ENCODE results near the gene PLEKHA6. TPM values are rescaled to one million over a fixed set of nuclear protein-coding genes. Genes with fewer than 3 reads are reported as not detected.

PLEKHA6 gene
- total RNA-seq, 2 experiments from 2014 or later = 0.86 to 0.87 TPM

DNA sequence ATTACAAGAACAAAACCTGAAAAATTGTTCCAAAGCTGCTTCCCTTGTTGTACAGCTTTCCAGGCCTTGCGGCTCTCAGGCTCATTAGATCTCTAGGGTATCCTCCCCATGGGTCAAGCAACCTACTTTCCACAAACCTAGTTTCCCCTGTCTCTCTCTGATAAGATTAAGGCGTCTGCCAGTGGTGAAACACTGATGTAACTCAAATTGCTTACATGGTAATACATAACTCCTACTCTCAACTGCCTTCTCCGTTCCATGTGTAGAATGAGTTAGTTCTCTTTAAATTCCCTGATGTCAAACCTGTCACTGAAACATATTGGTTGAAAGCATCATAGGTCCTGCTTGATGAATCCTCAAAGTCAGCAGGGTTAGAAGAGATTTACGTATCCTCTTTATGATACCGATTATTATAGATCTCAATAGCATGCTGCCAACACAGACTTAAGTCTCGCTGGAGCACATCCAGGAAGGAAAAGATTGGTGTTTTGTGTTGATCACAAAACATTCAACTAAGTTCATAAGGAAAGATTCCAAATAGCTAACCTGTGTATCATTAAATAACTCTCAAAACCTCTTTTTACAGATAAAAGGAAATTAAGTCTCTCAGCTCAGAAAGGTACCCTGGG lies 41.3 kb upstream of the PLEKHA6 start:
- peaks cover 16% of the 10 kb centered on the region for H3K4me1 Mint-ChIP-seq
- DNase-seq = no peak
- POLR2A ChIA-PET = no interaction called here
- ATAC-seq = no peak
- H3K36me3 Mint-ChIP-seq (ENCODE audit: low read depth) = peaks cover 61% of the 10 kb centered on the region
- H3K9me3 Mint-ChIP-seq (ENCODE audit: low read depth) = no peaks in the 10 kb centered on the region
- H3K27ac Mint-ChIP-seq = peak overlapping the region; percentile 72
- no peaks in the 10 kb centered on the region for H3K27me3 Mint-ChIP-seq
- intact Hi-C loops (cut with DNase I, micrococcal nuclease) = loop anchor here in 1 of 2 experiments (10.0 kb wide), 1 partner anchor 776 kb away; the partner anchor contains the start of gene ATP2B4
- CTCF ChIA-PET = interaction anchor here (0.6 to 5.5 kb wide), 7 partner anchors 20 to 411 kb away, joined by 3 to 43 read pairs (median 3); no protein-coding TSS in a partner anchor
- H3K4me3 Mint-ChIP-seq = no peak overlapping the region

DNA sequence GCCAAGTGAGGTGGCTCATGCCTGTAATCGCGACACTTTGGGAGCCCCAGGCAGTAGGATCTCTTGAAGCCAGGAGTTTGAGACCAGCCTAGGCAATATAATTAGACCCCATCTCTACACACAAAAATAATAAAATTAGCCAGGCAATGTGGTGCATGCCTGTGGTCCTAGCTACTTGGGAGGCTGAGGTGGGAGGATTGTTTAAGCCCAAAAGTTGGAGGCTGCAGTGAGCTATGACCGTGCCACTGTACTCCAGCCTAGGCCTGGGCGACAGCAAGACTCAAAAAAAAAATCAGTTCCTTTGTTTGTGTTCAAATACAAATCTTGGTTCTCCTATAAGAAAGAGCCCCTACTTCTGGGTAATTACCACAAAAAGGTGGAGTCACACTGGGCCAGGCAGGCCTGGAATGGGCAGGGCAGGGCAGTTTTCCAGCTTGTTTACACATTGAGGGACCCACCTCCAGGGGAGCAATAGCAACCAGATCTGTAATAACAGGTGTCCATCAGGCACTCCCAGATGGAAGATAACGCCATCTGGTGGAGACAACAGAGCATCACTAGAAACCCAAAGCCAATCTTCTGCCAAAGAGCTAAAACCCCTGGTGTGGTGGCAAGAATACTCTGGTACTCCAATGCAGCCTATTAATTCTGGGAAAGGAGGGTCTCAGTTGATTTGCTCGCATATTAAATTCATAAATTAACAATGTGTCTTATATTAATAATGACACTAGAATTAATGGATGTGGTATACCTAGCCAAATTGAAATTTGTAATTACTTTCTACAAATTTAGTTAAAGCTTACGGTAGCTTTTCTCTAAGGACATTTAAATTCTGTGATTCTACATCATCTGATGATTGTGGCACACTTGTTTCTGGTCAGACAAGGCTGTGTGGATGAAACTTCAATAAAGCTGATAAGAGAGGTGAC lies 38.7 kb upstream of the PLEKHA6 start:
- Mint-ChIP-seq H3K36me3 (ENCODE audit: low read depth) (peaks cover 52% of the 10 kb centered on the region), H3K27me3 (no peaks in the 10 kb centered on the region), H3K4me3 (no peak overlapping the region), H3K4me1 (peaks cover 2% of the 10 kb centered on the region), H3K9me3 (ENCODE audit: low read depth) (no peaks in the 10 kb centered on the region), H3K27ac (peak overlapping the region; percentile 47)
- CTCF ChIA-PET = interaction anchor here (0.6 to 5.5 kb wide), 69 partner anchors 9 to 911 kb away, joined by 3 to 75 read pairs (median 5); partner anchors contain the start of genes GOLT1A, MDM4, PIK3C2B and PLEKHA6
- peak; percentile 95 for ATAC-seq
- intact Hi-C loops (cut with DNase I, micrococcal nuclease) = loop anchor here (1.0 to 2.0 kb wide), 3 partner anchors 36 to 236 kb away; no protein-coding TSS in a partner anchor
- POLR2A ChIA-PET = interaction anchor here (0.6 to 1.2 kb wide), 6 partner anchors 9 to 411 kb away, joined by 3 to 6 read pairs (median 3); no protein-coding TSS in a partner anchor
- peak; percentile 70 for DNase-seq

DNA sequence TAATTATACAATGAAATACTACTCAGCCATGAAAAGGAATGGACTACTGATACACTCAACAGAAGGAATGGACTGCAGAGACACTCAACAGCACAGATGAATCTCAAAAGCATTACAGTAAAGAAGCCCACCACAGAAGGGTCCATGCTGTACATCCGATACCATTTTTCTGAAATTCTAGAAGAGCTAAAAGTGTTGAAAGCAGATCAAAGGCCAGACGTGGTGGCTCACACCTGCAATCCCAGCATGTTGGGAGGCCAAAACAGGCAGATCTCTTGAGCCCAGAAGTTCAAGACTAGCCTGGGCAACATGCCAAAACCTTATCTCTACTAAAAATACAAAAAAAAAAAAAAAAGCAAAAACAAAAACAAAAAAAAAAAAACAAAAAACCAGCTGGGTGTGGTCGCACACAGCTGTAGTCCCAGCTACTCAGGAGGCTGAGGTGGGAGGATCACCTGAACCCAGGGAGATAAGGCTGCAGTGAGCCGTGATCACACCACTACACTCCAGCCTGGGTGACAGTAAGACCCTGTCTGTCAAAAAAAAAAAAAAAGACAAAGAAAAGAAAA lies 36.4 kb upstream of the PLEKHA6 start:
- no peak overlapping the region for H3K4me3 Mint-ChIP-seq
- H3K9me3 Mint-ChIP-seq (ENCODE audit: low read depth) = no peaks in the 10 kb centered on the region
- DNase-seq (no peak), ATAC-seq (no peak)
- CTCF ChIA-PET = interaction anchor here (0.9 to 3.8 kb wide), 6 partner anchors 12 to 233 kb away, joined by 3 to 75 read pairs (median 6); no protein-coding TSS in a partner anchor
- H3K4me1 Mint-ChIP-seq = peaks cover 4% of the 10 kb centered on the region
- H3K36me3 Mint-ChIP-seq (ENCODE audit: low read depth) = peaks cover 43% of the 10 kb centered on the region
- H3K27ac Mint-ChIP-seq = no peak overlapping the region
- POLR2A ChIA-PET = no interaction called here
- no peaks in the 10 kb centered on the region for H3K27me3 Mint-ChIP-seq
- intact Hi-C loops (cut with DNase I, micrococcal nuclease) = no loop called here

DNA sequence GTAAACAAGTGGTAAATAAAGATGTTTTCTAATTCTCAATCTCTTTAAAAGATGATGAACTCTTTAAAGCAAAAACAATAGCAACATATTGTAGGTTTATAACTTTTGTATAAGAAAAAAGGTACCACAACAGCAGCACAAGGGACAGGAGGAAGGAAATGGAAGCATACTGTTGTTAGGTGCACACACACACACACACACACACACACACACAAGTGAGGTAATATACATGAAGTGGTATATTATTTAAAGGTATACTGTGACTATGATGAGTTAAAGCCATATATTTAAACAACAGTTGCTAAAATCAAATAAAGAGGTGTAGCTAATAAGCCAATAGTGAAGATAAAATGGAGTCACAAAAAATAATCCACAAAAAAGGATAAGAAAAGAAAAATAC lies 31.9 kb upstream of the PLEKHA6 start:
- H3K27me3 Mint-ChIP-seq = no peaks in the 10 kb centered on the region
- H3K27ac Mint-ChIP-seq = no peak overlapping the region
- ChIA-PET CTCF (interaction anchor here (0.9 to 2.1 kb wide), 2 partner anchors 14 to 19 kb away, joined by 3 to 4 read pairs; no protein-coding TSS in a partner anchor), POLR2A (no interaction called here)
- no peak overlapping the region for H3K4me3 Mint-ChIP-seq
- ATAC-seq = no peak
- peaks cover 6% of the 10 kb centered on the region for H3K4me1 Mint-ChIP-seq
- H3K36me3 Mint-ChIP-seq (ENCODE audit: low read depth) = peaks cover 16% of the 10 kb centered on the region
- no peak for DNase-seq
- intact Hi-C loops (cut with DNase I, micrococcal nuclease) = no loop called here
- no peaks in the 10 kb centered on the region for H3K9me3 Mint-ChIP-seq (ENCODE audit: low read depth)

DNA sequence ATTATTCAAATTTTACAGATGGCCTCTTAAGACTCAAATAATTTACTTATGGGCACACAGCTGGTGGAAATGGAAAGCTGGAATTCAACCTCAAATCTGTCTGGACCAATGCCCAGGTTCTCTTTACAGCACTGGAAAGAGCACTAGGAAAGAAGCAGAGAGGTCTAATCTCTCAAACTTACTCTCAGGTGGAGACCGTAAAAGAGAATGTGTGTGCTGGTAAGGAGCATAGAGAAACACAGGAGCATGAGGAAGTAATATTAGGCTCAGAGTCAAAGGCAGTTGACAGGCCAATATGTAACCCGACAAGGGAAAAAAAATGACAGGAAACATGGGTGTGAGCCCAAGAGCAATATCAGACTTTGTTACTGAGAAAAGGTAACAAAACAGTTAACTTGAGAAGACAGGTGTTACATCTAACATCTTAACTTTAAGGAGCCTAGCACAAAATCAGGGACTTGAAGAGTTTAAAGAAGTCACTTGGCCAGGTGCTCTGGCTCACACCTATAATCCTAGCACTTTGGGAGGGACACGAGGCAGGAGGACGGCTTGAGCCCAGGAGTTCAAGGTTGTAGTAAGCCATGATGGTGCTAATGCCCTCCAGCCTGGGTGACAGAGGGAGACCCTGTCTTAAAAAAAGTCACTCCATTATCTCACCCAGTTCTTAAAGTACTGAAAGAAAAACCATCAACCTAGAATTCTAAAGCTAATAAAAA lies 31.2 kb upstream of the PLEKHA6 start:
- Mint-ChIP-seq H3K4me1 (peaks cover 6% of the 10 kb centered on the region), H3K4me3 (no peak overlapping the region), H3K9me3 (ENCODE audit: low read depth) (no peaks in the 10 kb centered on the region), H3K27me3 (no peaks in the 10 kb centered on the region), H3K27ac (no peak overlapping the region), H3K36me3 (ENCODE audit: low read depth) (peaks cover 11% of the 10 kb centered on the region)
- ATAC-seq = no peak
- ChIA-PET POLR2A (no interaction called here), CTCF (interaction anchor here (0.9 to 1.7 kb wide), 4 partner anchors 8 to 27 kb away, joined by 3 to 14 read pairs (median 4); no protein-coding TSS in a partner anchor)
- intact Hi-C loops (cut with DNase I, micrococcal nuclease) = no loop called here
- no peak for DNase-seq

DNA sequence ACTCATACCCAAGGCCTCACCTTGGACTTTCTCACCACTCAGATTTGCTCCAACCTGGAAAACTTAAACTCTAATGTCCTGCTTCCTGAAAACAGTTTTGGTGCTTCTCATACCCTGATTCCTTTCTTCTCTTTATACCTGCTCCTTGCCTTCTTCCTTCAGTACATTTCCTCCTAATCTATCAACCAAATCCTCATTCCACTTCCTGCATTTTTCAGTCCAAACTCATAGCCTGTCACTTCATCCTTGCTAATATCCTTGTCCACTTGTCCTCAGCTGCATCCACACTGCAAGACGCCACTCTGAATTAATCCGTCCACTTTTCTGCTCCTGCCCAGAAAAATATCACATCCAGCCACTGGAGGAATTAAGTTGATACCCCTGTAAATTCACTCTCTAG lies 26.0 kb upstream of the PLEKHA6 start:
- H3K4me1 Mint-ChIP-seq = peaks cover 5% of the 10 kb centered on the region
- H3K4me3 Mint-ChIP-seq = no peak overlapping the region
- ChIA-PET POLR2A (interaction anchor here (0.6 kb wide), 3 partner anchors 81 to 884 kb away, joined by 3 to 4 read pairs (median 3); no protein-coding TSS in a partner anchor), CTCF (interaction anchor here (0.6 to 3.1 kb wide), 3 partner anchors 9 to 109 kb away, joined by 3 to 28 read pairs (median 3); no protein-coding TSS in a partner anchor)
- no peak for DNase-seq
- no peak for ATAC-seq
- intact Hi-C loops (cut with DNase I, micrococcal nuclease) = no loop called here
- H3K27me3 Mint-ChIP-seq = no peaks in the 10 kb centered on the region
- H3K9me3 Mint-ChIP-seq (ENCODE audit: low read depth) = no peaks in the 10 kb centered on the region
- no peak overlapping the region for H3K27ac Mint-ChIP-seq
- H3K36me3 Mint-ChIP-seq (ENCODE audit: low read depth) = no peaks in the 10 kb centered on the region

DNA sequence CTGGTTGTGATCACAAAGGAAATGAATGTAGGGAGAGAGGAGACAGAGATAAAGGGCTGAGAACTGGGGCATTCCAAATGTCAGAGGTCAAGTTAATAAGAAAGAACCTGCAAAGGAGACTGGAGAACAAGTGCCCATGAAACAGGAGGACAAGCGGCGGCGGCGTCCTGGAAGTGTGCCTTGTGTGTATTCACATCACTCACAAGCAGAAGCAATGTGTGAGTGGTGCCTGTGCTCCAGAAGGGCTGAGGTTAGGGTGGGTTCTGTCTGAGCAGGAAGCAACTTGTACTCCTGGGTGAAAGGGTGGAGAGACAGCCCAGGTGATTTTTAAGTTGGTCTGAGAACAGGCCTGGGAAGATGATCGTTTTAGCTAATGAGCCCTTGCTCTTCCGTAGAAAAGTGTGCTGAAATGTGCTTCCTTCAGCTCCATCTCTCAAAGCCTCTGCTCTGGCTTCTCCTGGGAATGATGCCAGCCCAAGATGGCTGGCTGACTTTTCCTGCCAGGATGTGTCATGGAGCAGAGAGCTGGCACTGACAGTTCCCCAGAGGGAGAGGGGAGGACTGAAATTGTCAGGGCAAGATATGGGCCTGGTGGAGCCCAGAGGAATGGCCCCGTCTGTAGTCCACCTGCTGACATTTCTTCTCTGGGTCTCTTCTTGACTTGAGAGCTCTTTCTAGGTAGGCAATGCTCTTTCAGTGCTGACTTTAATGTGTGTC lies 25.1 kb upstream of the PLEKHA6 start:
- no peak overlapping the region for H3K27ac Mint-ChIP-seq
- ChIA-PET POLR2A (interaction anchor here (0.7 kb wide), 1 partner anchor 16 kb away, joined by 3 read pairs; no protein-coding TSS in a partner anchor), CTCF (interaction anchor here (0.9 to 3.1 kb wide), 2 partner anchors 14 to 514 kb away, joined by 3 to 28 read pairs; no protein-coding TSS in a partner anchor)
- DNase-seq = no peak
- ATAC-seq = no peak
- peaks cover 3% of the 10 kb centered on the region for H3K4me1 Mint-ChIP-seq
- intact Hi-C loops (cut with DNase I, micrococcal nuclease) = no loop called here
- H3K9me3 Mint-ChIP-seq (ENCODE audit: low read depth) = no peaks in the 10 kb centered on the region
- H3K4me3 Mint-ChIP-seq = no peak overlapping the region
- no peaks in the 10 kb centered on the region for H3K36me3 Mint-ChIP-seq (ENCODE audit: low read depth)
- peaks cover 3% of the 10 kb centered on the region for H3K27me3 Mint-ChIP-seq

DNA sequence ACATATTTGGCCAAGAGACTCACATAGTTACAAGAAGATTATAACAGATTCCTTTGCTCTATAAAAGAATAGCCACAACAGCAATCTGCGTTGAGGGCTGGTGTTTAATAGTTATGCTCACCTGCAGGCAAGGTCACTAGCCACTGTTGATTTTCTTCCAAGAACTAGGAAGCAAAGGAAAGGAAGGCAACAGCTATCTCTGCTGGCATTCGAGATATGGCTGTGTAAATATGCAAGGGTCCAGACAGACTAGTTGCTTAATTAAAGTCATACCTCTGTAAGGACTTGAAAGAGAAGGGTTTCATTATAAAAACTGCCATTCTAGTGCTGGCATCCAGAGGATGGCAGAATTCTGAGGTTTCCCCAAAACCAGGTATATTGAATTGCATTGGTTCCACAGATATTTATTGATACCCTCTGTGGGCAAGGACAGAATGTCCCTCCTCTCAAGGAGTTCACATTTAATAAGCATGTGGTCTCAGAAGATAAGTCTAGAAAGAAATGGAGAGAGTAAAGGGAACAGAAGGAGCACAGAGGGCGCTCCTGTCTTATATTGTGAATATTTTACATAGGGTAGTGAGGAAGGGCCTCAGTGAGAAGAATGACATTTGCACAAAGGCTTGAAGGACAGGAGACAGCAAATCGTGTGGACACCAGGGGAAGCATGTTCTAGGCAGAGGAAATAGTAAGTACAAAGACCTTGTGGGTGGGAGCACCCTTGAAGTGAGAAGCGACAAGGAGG lies 23.6 kb upstream of the PLEKHA6 start:
- no peaks in the 10 kb centered on the region for H3K9me3 Mint-ChIP-seq (ENCODE audit: low read depth)
- CTCF ChIA-PET = interaction anchor here (0.5 to 4.0 kb wide), 6 partner anchors 11 to 1062 kb away, joined by 3 to 45 read pairs (median 4); no protein-coding TSS in a partner anchor
- no peak overlapping the region for H3K4me3 Mint-ChIP-seq
- no peaks in the 10 kb centered on the region for H3K36me3 Mint-ChIP-seq (ENCODE audit: low read depth)
- peaks cover 4% of the 10 kb centered on the region for H3K4me1 Mint-ChIP-seq
- ATAC-seq (no peak), DNase-seq (no peak)
- peaks cover 8% of the 10 kb centered on the region for H3K27me3 Mint-ChIP-seq
- H3K27ac Mint-ChIP-seq = no peak overlapping the region
- POLR2A ChIA-PET = interaction anchor here (0.7 kb wide), 1 partner anchor 111 kb away, joined by 3 read pairs; no protein-coding TSS in a partner anchor
- intact Hi-C loops (cut with DNase I, micrococcal nuclease) = no loop called here

DNA sequence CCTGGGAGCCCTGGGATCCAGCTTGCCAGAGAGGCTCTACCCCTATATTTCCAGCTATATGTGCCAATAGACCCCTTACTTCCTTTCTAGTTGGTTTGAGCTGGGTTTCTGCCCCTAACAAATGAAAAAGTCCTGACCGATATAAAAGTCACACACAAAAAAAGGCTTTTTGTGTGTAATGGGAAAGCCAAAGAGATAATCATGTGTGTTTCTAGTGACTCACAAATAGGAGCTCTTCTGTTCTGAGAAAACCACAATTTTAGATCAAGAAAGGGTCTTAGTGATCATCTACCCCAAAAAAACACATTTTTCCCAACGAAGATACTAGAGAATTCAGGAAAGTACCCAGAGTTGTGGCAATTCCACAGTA lies 23.0 kb upstream of the PLEKHA6 start:
- CTCF ChIA-PET = interaction anchor here (0.5 to 4.0 kb wide), 10 partner anchors 9 to 1062 kb away, joined by 3 to 45 read pairs (median 4); no protein-coding TSS in a partner anchor
- no peak overlapping the region for H3K27ac Mint-ChIP-seq
- H3K9me3 Mint-ChIP-seq (ENCODE audit: low read depth) = no peaks in the 10 kb centered on the region
- H3K4me3 Mint-ChIP-seq = no peak overlapping the region
- H3K27me3 Mint-ChIP-seq = peaks cover 12% of the 10 kb centered on the region
- peaks cover 10% of the 10 kb centered on the region for H3K4me1 Mint-ChIP-seq
- no peak for DNase-seq
- no peak for ATAC-seq
- no peaks in the 10 kb centered on the region for H3K36me3 Mint-ChIP-seq (ENCODE audit: low read depth)
- POLR2A ChIA-PET = interaction anchor here (0.7 kb wide), 1 partner anchor 112 kb away, joined by 3 read pairs; no protein-coding TSS in a partner anchor
- intact Hi-C loops (cut with DNase I, micrococcal nuclease) = no loop called here

Measured in activated CD4-positive, alpha-beta T cell treated with anti-CD3 and anti-CD28 coated beads for 36 hours (primary cell).